Activated CD4-positive, alpha-beta memory T cell treated with anti-CD3 and anti-CD28 coated beads, Interleukin-2, amount 10 ng/mL, durations not matched to agents 7 days and 5 days (primary cell): ENCODE measurements around the gene ICAM2. TPM values are rescaled to one million over a fixed set of nuclear protein-coding genes. Genes with fewer than 3 reads are reported as not detected.

Experiments
- CTCF ChIA-PET: fragments of 350-600 bp; sonication (Branson Sonifier 250); formaldehyde crosslinking; loops from one replicate; lab custom pipeline; 2021; ENCODE audit warnings: antibody characterized with exemption, inconsistent platforms; lab: Charles Lee
- POLR2A ChIA-PET: fragments of 350-600 bp; sonication (Branson Sonifier 250); formaldehyde crosslinking; loops from one replicate; lab custom pipeline; 2021; ENCODE audit warnings: antibody characterized with exemption; lab: Charles Lee
- DNase-seq: peaks from one replicate; pipeline ENCODE4 v3.0.0-alpha.2; 2020
- H3K27ac Mint-ChIP-seq: one replicate; pipeline ENCODE4 v1.8.0; 2021; ENCODE audit warnings: mild to moderate bottlenecking, mixed read lengths
- H3K27me3 Mint-ChIP-seq: one replicate; pipeline ENCODE4 v1.8.0; 2021; ENCODE audit warnings: mixed read lengths
- H3K36me3 Mint-ChIP-seq: one replicate; pipeline ENCODE4 v1.8.0; 2021; ENCODE audit warnings: low read depth, mixed read lengths
- H3K4me1 Mint-ChIP-seq: one replicate; pipeline ENCODE4 v1.8.0; 2021; ENCODE audit warnings: mixed read lengths
- H3K4me3 Mint-ChIP-seq: one replicate; pipeline ENCODE4 v1.8.0; 2021; ENCODE audit warnings: mild to moderate bottlenecking, mixed read lengths
- H3K9me3 Mint-ChIP-seq: one replicate; pipeline ENCODE4 v1.8.0; 2021; ENCODE audit warnings: mixed read lengths
- total RNA-seq, 2 experiments: library from RNA; stranded (reverse); gene quantifications; one replicate each; pipeline ENCODE4 v1.2.3, GENCODE V29; 2021

ICAM2 gene
- 100 to 1,000 TPM; 118 to 122 TPM for total RNA-seq

GRCh38 chr17:64020056-64020766 lies at the start of gene ICAM2:
TSS of gene ICAM2 (minus strand) at chr17:64020633. CDS start at chr17:64006691, 13,942 bp downstream.
- peaks cover 66% of the 10 kb centered on the region for H3K4me1 Mint-ChIP-seq
- DNase-seq = peak; percentile 95
- H3K4me3 Mint-ChIP-seq = peak within 1 kb of the TSS; percentile 99
- H3K9me3 Mint-ChIP-seq = no peaks in the 10 kb centered on the region
- H3K27me3 Mint-ChIP-seq = no peaks in the 10 kb centered on the region
- H3K27ac Mint-ChIP-seq = peak within 1 kb of the TSS; percentile 100
- CTCF ChIA-PET = interaction anchor here (0.7 to 6.1 kb wide), 19 partner anchors 7 to 398 kb away, joined by 3 to 149 read pairs (median 7); partner anchors contain the start of genes CD79B, CSHL1, ERN1 and GH1
- peaks cover 25% of the 10 kb centered on the region for H3K36me3 Mint-ChIP-seq
- POLR2A ChIA-PET = interaction anchor here (0.6 to 5.9 kb wide), 39 partner anchors 9 to 485 kb away, joined by 3 to 79 read pairs (median 5); partner anchors contain the start of genes CD79B, DDX42, ERN1 and GH1

DNA sequence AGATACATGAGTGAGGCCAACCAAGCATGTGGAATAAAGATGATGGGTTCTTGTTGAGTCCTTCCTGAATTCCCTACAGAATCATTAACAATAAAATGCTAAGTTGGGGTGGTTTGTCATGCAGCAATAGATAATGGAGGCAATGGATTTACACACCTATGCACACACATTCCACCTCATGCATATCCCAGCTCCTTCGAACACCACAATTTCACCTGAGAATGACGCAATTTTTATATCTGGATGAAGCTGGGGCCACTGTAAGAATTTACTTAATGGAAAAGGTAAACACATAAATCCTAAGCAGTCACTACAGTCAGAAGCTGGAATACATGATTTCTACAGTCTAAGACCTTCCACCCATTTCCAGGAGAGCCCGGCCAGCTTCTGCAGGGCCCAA lies 49.8 kb upstream of the ICAM2 start:
- no peaks in the 10 kb centered on the region for H3K27me3 Mint-ChIP-seq
- POLR2A ChIA-PET = interaction anchor here (0.9 to 1.1 kb wide), 3 partner anchors 10 to 59 kb away, joined by 3 read pairs; no protein-coding TSS in a partner anchor
- peaks cover 93% of the 10 kb centered on the region for H3K36me3 Mint-ChIP-seq
- peaks cover 35% of the 10 kb centered on the region for H3K4me1 Mint-ChIP-seq
- no peak overlapping the region for H3K27ac Mint-ChIP-seq
- DNase-seq = no peak
- no peak overlapping the region for H3K4me3 Mint-ChIP-seq
- peaks cover 21% of the 10 kb centered on the region for H3K9me3 Mint-ChIP-seq
- CTCF ChIA-PET = interaction anchor here (0.6 to 1.4 kb wide), 4 partner anchors 64 to 409 kb away, joined by 3 read pairs; no protein-coding TSS in a partner anchor

- H3K27ac Mint-ChIP-seq = peak overlapping the region; percentile 96
- POLR2A ChIA-PET = interaction anchor here (9.6 kb wide), 1 partner anchor 12 kb away, joined by 85 read pairs; no protein-coding TSS in a partner anchor
- H3K4me1 Mint-ChIP-seq = peaks cover 46% of the 10 kb centered on the region
- H3K36me3 Mint-ChIP-seq = peaks cover 93% of the 10 kb centered on the region
- CTCF ChIA-PET = interaction anchor here (2.1 kb wide), 1 partner anchor 64 kb away, joined by 8 read pairs; no protein-coding TSS in a partner anchor
- no peaks in the 10 kb centered on the region for H3K27me3 Mint-ChIP-seq
- no peak for DNase-seq
- H3K9me3 Mint-ChIP-seq = peaks cover 21% of the 10 kb centered on the region
- H3K4me3 Mint-ChIP-seq = no peak overlapping the region
Observed at GRCh38 chr17:64069143-64069542, 48.7 kb upstream of the ICAM2 start.

GRCh38 chr17:64067657-64068056 lies 47.2 kb upstream of the ICAM2 start:
- Mint-ChIP-seq H3K36me3 (peaks cover 100% of the 10 kb centered on the region), H3K4me1 (peaks cover 61% of the 10 kb centered on the region), H3K27me3 (no peaks in the 10 kb centered on the region), H3K4me3 (peak overlapping the region; percentile 48), H3K27ac (peak overlapping the region; percentile 96), H3K9me3 (peaks cover 21% of the 10 kb centered on the region)
- ChIA-PET POLR2A (interaction anchor here (0.8 to 9.6 kb wide), 8 partner anchors 9 to 121 kb away, joined by 3 to 85 read pairs (median 4); partner anchors contain the start of genes ERN1 and ICAM2), CTCF (interaction anchor here (2.1 kb wide), 1 partner anchor 66 kb away, joined by 8 read pairs; no protein-coding TSS in a partner anchor)
- no peak for DNase-seq

DNA sequence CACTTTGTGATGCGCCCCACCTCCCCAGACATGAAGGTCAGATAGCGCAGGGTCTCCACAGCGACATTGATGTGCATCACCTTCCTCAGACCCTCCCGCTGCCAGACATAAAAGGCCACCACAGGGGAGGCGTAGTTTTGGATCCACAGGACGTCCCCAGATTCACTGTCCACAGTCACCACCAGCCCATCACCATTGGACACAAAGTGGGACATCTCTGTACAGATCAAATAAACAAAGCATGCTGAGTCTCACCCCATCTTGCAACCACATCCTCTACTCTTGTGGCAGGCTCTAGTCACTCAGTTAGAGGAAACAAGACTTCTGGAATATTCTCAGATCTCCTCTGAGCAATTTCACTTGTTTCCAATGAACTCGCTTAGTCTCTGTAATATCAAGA lies 46.3 kb upstream of the ICAM2 start:
- Mint-ChIP-seq H3K27me3 (no peaks in the 10 kb centered on the region), H3K36me3 (peaks cover 98% of the 10 kb centered on the region), H3K9me3 (peaks cover 21% of the 10 kb centered on the region), H3K27ac (peak overlapping the region; percentile 96), H3K4me1 (peaks cover 70% of the 10 kb centered on the region), H3K4me3 (peak overlapping the region; percentile 89)
- ChIA-PET POLR2A (interaction anchor here (0.8 to 9.6 kb wide), 10 partner anchors 8 to 79 kb away, joined by 3 to 85 read pairs (median 4); partner anchors contain the start of gene ERN1), CTCF (interaction anchor here (1.6 kb wide), 1 partner anchor 67 kb away, joined by 5 read pairs; no protein-coding TSS in a partner anchor)
- peak; percentile 79 for DNase-seq

- H3K27me3 Mint-ChIP-seq = no peaks in the 10 kb centered on the region
- H3K9me3 Mint-ChIP-seq = peaks cover 16% of the 10 kb centered on the region
- H3K4me3 Mint-ChIP-seq = peak overlapping the region; percentile 89
- POLR2A ChIA-PET = interaction anchor here (0.6 to 9.6 kb wide), 6 partner anchors 8 to 68 kb away, joined by 3 to 85 read pairs (median 6); partner anchors contain the start of gene ERN1
- H3K27ac Mint-ChIP-seq = peak overlapping the region; percentile 96
- peaks cover 86% of the 10 kb centered on the region for H3K4me1 Mint-ChIP-seq
- CTCF ChIA-PET = interaction anchor here (1.2 to 1.6 kb wide), 3 partner anchors 36 to 68 kb away, joined by 3 to 5 read pairs (median 3); no protein-coding TSS in a partner anchor
- no peak for DNase-seq
- H3K36me3 Mint-ChIP-seq = peaks cover 98% of the 10 kb centered on the region
Observed at GRCh38 chr17:64065161-64065560, 44.7 kb upstream of the ICAM2 start.

GRCh38 chr17:64064331-64064730 lies 43.9 kb upstream of the ICAM2 start:
- no peak for DNase-seq
- ChIA-PET CTCF (interaction anchor here (0.6 to 4.8 kb wide), 19 partner anchors 10 to 145 kb away, joined by 3 to 92 read pairs (median 4); partner anchors contain the start of gene ERN1), POLR2A (interaction anchor here (1.1 to 9.6 kb wide), 12 partner anchors 11 to 81 kb away, joined by 3 to 85 read pairs (median 5); partner anchors contain the start of genes ERN1 and ICAM2)
- Mint-ChIP-seq H3K4me1 (peaks cover 94% of the 10 kb centered on the region), H3K4me3 (peak overlapping the region; percentile 89), H3K27me3 (no peaks in the 10 kb centered on the region), H3K36me3 (peaks cover 98% of the 10 kb centered on the region), H3K27ac (peak overlapping the region; percentile 96), H3K9me3 (peaks cover 8% of the 10 kb centered on the region)

DNA sequence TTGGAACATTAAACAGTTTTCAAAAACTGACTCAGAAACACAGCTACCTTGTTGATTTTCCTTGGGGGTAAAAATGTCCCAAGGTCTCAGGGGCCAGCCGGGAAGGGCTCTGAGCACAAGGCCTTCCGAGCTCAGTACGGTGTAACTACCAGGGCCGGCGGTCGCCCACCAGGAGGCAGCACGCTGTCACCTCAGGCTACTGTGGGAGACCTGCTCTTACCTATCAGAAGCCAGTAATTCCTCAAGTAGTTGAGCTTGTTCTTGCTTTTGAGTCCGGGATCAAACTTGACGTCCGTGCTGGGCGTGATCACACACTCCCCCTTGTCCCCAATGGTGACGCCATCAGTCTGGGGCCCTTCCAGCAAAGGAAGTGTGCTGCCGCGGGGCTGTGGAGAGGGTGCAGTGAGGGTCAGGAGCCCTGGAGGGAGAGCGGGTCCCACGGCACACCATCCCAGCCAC lies 43.4 kb upstream of the ICAM2 start:
- Mint-ChIP-seq H3K27me3 (no peaks in the 10 kb centered on the region), H3K27ac (peak overlapping the region; percentile 96), H3K4me1 (peaks cover 99% of the 10 kb centered on the region), H3K4me3 (peak overlapping the region; percentile 89), H3K36me3 (peaks cover 98% of the 10 kb centered on the region), H3K9me3 (peaks cover 4% of the 10 kb centered on the region)
- ChIA-PET CTCF (interaction anchor here (0.6 to 4.8 kb wide), 20 partner anchors 9 to 145 kb away, joined by 3 to 92 read pairs (median 4); partner anchors contain the start of gene ERN1), POLR2A (interaction anchor here (1.1 to 9.6 kb wide), 13 partner anchors 12 to 82 kb away, joined by 3 to 85 read pairs (median 5); partner anchors contain the start of genes ERN1 and ICAM2)
- DNase-seq = peak; percentile 66

DNA sequence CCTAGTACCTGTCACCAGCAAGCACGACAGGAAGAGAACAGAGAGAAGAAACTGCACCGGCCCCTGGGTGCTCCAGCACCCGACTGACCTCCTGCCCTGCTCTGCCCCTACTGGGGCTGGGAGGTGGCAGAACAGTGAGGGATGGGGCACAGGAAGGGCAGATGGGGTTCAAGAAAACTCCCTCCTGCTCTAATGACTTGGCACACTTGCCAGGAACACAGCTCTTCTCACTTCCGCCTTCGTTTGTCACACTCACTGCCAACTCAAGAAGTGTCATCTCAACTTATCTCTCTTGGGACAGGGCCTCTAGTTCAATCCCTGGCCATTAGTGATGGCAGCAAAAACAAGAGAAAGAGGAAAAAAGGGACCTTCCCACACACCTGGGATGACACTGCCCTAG lies 42.7 kb upstream of the ICAM2 start:
- peaks cover 96% of the 10 kb centered on the region for H3K4me1 Mint-ChIP-seq
- peak overlapping the region; percentile 89 for H3K4me3 Mint-ChIP-seq
- H3K27me3 Mint-ChIP-seq = no peaks in the 10 kb centered on the region
- peak overlapping the region; percentile 96 for H3K27ac Mint-ChIP-seq
- ChIA-PET POLR2A (interaction anchor here (1.0 to 9.6 kb wide), 15 partner anchors 9 to 71 kb away, joined by 3 to 85 read pairs (median 4); partner anchors contain the start of genes ERN1 and ICAM2), CTCF (interaction anchor here (0.9 to 4.8 kb wide), 15 partner anchors 8 to 83 kb away, joined by 3 to 92 read pairs (median 4); partner anchors contain the start of gene ERN1)
- peaks cover 98% of the 10 kb centered on the region for H3K36me3 Mint-ChIP-seq
- no peaks in the 10 kb centered on the region for H3K9me3 Mint-ChIP-seq
- peak; percentile 39 for DNase-seq

GRCh38 chr17:64061178-64061898 lies 40.9 kb upstream of the ICAM2 start:
- peaks cover 98% of the 10 kb centered on the region for H3K36me3 Mint-ChIP-seq
- peaks cover 96% of the 10 kb centered on the region for H3K4me1 Mint-ChIP-seq
- H3K9me3 Mint-ChIP-seq = no peaks in the 10 kb centered on the region
- ChIA-PET CTCF (interaction anchor here (0.5 to 4.8 kb wide), 7 partner anchors 16 to 322 kb away, joined by 3 to 92 read pairs (median 4); partner anchors contain the start of genes ERN1 and GH1), POLR2A (interaction anchor here (1.0 to 9.6 kb wide), 9 partner anchors 11 to 84 kb away, joined by 3 to 85 read pairs (median 5); partner anchors contain the start of genes ERN1 and ICAM2)
- H3K27ac Mint-ChIP-seq = peak overlapping the region; percentile 71
- H3K27me3 Mint-ChIP-seq = no peaks in the 10 kb centered on the region
- no peak for DNase-seq
- H3K4me3 Mint-ChIP-seq = no peak overlapping the region

DNA sequence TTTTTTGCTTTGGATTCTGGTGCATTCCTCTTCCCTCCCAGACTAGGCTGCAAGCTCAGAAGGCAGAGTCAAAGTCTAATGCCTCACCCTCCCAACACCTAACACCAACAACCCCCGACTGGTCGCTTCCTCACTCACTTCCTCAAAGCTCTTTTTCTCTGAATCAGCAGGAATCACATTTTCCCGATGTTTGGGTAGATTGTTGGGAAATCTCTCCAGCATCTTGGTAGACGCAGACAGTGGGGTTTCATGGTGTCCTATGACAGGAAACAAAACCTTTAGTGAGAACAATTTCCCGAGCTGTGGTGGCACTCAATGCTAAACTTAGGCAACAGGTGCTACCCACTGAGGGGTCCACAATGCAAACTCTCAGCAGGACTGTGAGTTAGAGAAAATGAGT lies 39.9 kb upstream of the ICAM2 start:
- Mint-ChIP-seq H3K9me3 (no peaks in the 10 kb centered on the region), H3K36me3 (peaks cover 98% of the 10 kb centered on the region), H3K4me3 (no peak overlapping the region), H3K27me3 (no peaks in the 10 kb centered on the region), H3K4me1 (peaks cover 95% of the 10 kb centered on the region), H3K27ac (peak overlapping the region; percentile 61)
- ChIA-PET POLR2A (interaction anchor here (1.0 to 9.6 kb wide), 7 partner anchors 10 to 85 kb away, joined by 3 to 85 read pairs (median 5); partner anchors contain the start of gene ICAM2), CTCF (interaction anchor here (0.5 to 4.8 kb wide), 4 partner anchors 42 to 351 kb away, joined by 3 to 92 read pairs (median 4); partner anchors contain the start of gene ERN1)
- DNase-seq = no peak
